Peyer's patch (tissue), 4 donors: ENCODE data around the gene GPC5. TPM values are rescaled to one million over a fixed set of nuclear protein-coding genes. Genes with fewer than 3 reads are reported as not detected.

ENCODE experiments used
- DNase-seq, 3 donors: peaks; one replicate each; pipeline ENCODE4 v3.0.0-alpha.2; 2017 to 2019
- H3K27ac ChIP-seq, 4 donors: fragments of 200-600 bp; sonication (generic); one replicate each; pipeline ENCODE4 v1.5.1; 2016 to 2019
- H3K27me3 ChIP-seq, 2 donors: fragments of 200-600 bp; sonication (generic); one replicate each; pipeline ENCODE4 v1.5.1; 2019
- H3K36me3 ChIP-seq, 3 donors: fragments of 200-600 bp; sonication (generic); one replicate each; pipeline ENCODE4 v1.5.1; 2016 to 2019
- H3K4me1 ChIP-seq, 4 donors: fragments of 200-600 bp; sonication (generic); one replicate each; pipeline ENCODE4 v1.5.1; 2016 to 2019
- H3K4me3 ChIP-seq, 4 donors: fragments of 200-600 bp; sonication (generic); 1 replicate in 3 of 4; 2 replicates in 1 of 4; pipeline ENCODE4 v1.5.1; 2016 to 2019; ENCODE audit warnings: mild to moderate bottlenecking in 1 of 4
- H3K9me3 ChIP-seq, 4 donors: fragments of 200-600 bp; sonication (generic); one replicate each; pipeline ENCODE4 v1.5.1; 2016 to 2019; ENCODE audit warnings: mild to moderate bottlenecking in 1 of 4
- POLR2A ChIP-seq, 2 donors: fragments of 450-650 bp; IDR thresholded peaks; one replicate each; pipeline ENCODE4 v1.5.1; 2017; ENCODE audit warnings: antibody characterized with exemption in 2 of 2, mild to moderate bottlenecking in 2 of 2, moderate library complexity in 2 of 2
- total RNA-seq, 4 donors: library from RNA; depleted of rRNA; stranded (reverse); fragments of >200 nt; gene quantifications; one replicate each; pipeline ENCODE4 v1.1.0, GENCODE V29; 2016
- TF ChIP-seq, protein P1 (sequence below), 6 experiments: fragments of 450-650 bp in 4 of 6; fragments of 200-600 bp in 2 of 6; sonication (generic) in 1 of 6; IDR thresholded peaks; one replicate each; pipeline ENCODE4 v1.5.1; 2017 to 2019; ENCODE audit warnings: antibody characterized with exemption in 6 of 6, mild to moderate bottlenecking in 3 of 6, moderate library complexity in 1 of 6

Gene GPC5
- total RNA-seq, 4 donors from 2014 or later = 4.1 TPM; not detected in 3

DNA sequence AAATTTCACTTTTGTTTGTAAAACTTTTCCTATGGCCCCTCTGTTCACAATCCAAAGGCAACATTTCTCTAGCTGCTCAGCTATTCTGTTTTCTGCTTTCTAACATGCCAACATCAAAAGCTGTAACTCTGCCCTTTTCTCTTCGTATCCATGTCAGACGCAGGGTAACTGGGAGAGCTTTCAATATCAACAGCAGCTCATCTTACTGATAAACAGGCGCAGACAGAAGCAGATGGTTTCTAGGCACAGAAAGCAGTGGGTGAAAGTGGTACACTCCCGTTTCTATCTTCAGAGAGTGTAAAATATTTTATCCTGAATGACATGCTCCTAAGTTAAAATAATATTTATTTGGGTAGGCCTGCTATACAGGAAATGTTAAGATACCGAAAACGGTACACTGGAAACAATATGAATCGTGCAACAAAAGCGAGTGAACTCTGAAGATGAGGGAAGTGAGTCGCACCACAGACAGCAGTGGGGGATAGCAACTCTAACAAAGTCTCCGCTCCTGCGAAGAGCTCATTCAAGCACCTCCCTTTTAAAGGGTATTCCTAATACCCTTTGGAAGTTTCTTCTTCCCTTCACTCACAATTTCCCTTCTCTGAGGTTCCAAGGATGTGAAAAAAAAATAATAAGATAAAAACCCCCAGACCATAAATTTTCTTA lies 798.3 kb downstream of the GPC5 start:
- no peaks in the 10 kb centered on the region for H3K9me3 ChIP-seq
- H3K4me1 ChIP-seq = no peaks in the 10 kb centered on the region
- H3K36me3 ChIP-seq = no peaks in the 10 kb centered on the region
- no peak overlapping the region for H3K27ac ChIP-seq
- no peaks in the 10 kb centered on the region for H3K27me3 ChIP-seq
- no peak for DNase-seq
- TF ChIP-seq POLR2A (IDR thresholded peaks at IDR 0.05) = no peak
- TF ChIP-seq, protein P1, sequence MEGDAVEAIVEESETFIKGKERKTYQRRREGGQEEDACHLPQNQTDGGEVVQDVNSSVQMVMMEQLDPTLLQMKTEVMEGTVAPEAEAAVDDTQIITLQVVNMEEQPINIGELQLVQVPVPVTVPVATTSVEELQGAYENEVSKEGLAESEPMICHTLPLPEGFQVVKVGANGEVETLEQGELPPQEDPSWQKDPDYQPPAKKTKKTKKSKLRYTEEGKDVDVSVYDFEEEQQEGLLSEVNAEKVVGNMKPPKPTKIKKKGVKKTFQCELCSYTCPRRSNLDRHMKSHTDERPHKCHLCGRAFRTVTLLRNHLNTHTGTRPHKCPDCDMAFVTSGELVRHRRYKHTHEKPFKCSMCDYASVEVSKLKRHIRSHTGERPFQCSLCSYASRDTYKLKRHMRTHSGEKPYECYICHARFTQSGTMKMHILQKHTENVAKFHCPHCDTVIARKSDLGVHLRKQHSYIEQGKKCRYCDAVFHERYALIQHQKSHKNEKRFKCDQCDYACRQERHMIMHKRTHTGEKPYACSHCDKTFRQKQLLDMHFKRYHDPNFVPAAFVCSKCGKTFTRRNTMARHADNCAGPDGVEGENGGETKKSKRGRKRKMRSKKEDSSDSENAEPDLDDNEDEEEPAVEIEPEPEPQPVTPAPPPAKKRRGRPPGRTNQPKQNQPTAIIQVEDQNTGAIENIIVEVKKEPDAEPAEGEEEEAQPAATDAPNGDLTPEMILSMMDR (IDR thresholded peaks at IDR 0.05) = no peak
- no peak overlapping the region for H3K4me3 ChIP-seq

DNA sequence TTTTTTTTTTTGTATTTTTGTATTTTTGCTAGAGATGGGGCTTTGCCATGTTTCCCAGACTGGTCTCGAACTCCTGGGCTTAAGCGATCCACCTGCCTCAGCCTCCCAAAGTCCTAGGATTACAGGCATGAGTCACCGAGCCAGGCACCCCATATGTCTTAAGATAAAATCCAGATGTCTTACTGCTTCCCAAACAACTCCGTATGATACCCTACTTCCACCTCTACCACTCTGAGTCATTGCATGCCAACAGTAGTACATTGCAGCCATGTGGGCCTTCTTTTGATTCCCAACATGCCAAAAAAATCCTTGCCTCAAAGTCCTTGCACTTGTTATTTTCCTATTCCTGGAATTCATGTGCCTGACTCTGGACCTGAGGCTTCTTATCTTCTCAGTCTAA lies 799.2 kb downstream of the GPC5 start:
- Histone ChIP-seq H3K9me3 (no peaks in the 10 kb centered on the region), H3K36me3 (no peaks in the 10 kb centered on the region), H3K27ac (no peak overlapping the region), H3K4me3 (no peak overlapping the region), H3K4me1 (no peaks in the 10 kb centered on the region), H3K27me3 (no peaks in the 10 kb centered on the region)
- DNase-seq = no peak
- TF ChIP-seq POLR2A (IDR thresholded peaks at IDR 0.05) = no peak
- TF ChIP-seq, protein P1 (IDR thresholded peaks at IDR 0.05) = no peak

DNA sequence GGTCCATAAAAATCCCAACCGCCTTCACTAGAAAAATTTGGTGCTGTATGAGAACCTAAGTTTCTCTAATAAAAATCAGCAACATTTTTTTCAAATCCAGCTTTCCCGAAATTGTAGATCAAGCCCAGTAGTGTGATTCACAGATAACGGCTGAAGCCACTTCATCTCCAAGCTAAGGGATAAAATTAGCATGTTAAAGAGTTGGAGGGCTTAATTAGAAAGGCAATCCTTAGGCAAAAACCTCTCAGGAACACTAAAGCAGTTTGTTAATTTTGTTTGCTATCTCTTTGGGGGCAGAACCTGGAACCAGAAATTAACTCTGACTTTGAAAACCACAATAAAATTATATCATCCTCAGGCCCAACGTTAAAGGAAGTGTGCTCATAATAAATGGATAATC lies 820.2 kb downstream of the GPC5 start:
- Histone ChIP-seq H3K27me3 (no peaks in the 10 kb centered on the region), H3K4me1 (no peaks in the 10 kb centered on the region)

DNA sequence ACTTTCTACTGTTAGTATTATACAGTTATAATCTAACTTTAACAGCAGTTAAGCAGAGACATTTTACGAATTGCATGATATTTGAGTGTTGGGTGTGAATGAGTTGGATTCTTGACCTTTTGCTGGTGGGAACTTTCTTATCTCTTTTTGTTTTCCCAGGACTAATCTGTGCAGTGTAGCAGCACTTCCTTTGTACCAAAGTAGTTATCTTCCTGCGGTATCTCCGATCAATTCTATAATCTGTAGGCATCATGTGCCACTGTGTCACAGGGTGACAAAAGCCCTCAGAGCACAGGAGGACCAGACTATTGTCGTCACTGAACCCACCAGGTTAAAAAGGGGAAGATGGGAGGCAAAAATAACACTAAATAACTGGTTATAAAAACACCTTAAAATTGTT lies 823.5 kb downstream of the GPC5 start:
- no peak for TF ChIP-seq POLR2A (IDR thresholded peaks at IDR 0.05)

More for the DNA sequence above, 820.2 kb downstream of the GPC5 start:
- Histone ChIP-seq H3K36me3 (no peaks in the 10 kb centered on the region), H3K27ac (no peak overlapping the region), H3K9me3 (no peaks in the 10 kb centered on the region), H3K4me3 (no peak overlapping the region)
- TF ChIP-seq, protein P1 (IDR thresholded peaks at IDR 0.05) = no peak
- no peak for TF ChIP-seq POLR2A (IDR thresholded peaks at IDR 0.05)
- DNase-seq = no peak

DNA sequence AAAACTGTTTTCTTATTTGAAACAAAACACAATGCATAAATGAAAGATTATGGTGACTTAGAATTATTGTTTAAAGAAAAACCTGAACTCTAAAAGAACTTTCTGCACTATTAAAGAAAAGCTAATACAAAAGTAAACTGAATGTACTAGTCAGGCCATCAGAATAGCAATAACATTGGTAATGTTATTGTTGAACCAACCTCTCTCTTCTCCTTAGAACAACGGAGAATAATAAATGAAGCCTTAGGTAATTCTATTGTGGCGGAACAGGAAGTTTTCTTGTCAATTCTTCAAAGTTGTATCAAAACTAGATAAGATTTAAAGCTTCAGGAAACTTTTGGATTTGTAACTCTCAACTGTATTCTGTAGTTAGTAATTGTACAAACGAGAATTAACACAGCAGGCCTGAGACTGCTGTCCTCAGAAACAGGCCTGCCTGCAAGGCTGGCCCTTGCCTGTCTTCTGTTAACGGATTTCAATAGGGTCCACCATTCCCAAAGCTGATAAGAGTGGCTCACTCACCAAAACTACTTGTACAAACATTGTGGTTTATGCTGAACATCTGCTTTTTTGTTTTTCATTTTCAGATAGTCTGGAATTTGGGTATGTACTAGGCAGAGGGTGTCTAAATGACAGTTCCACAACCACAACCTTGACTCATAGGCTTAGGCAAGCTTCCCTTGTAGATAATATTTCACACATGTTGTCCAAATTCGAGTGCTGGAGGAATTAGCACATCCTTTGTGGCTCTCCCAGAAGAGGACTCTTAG lies 825.8 kb downstream of the GPC5 start:
- no peak for DNase-seq
- Histone ChIP-seq H3K27ac (peak overlapping the region in 2 of 4 donors; percentile 0 to 4), H3K27me3 (no peaks in the 10 kb centered on the region), H3K36me3 (no peaks in the 10 kb centered on the region), H3K9me3 (no peaks in the 10 kb centered on the region), H3K4me3 (no peak overlapping the region), H3K4me1 (no peaks in the 10 kb centered on the region)
- no peak for TF ChIP-seq POLR2A (IDR thresholded peaks at IDR 0.05)

More for the DNA sequence above, 823.5 kb downstream of the GPC5 start:
- Histone ChIP-seq H3K4me3 (no peak overlapping the region), H3K36me3 (no peaks in the 10 kb centered on the region), H3K27ac (no peak overlapping the region), H3K27me3 (no peaks in the 10 kb centered on the region), H3K9me3 (no peaks in the 10 kb centered on the region), H3K4me1 (no peaks in the 10 kb centered on the region)
- DNase-seq = no peak

DNA sequence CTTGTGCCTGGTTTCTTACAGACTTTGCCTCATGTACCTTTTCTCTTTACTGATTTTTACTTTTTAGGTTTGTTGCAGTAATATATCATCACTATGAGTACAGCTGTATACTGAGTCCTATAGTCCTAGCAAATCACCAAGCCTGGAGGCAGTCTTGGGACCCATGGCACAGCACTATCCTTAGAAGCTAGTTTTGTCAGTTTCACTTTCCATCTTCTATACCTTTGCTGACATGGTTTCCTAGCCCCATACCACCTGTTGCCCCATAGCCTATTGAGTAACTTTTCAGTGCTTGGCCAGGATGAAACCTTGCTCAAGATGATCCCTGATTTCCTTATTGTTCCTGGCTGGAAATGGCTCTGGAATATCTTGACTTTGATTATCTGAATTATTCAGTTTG lies 826.4 kb downstream of the GPC5 start:
- Histone ChIP-seq H3K27ac (peak overlapping the region in 1 of 4 donors; percentile 4), H3K36me3 (no peaks in the 10 kb centered on the region), H3K4me3 (no peak overlapping the region), H3K9me3 (no peaks in the 10 kb centered on the region), H3K4me1 (no peaks in the 10 kb centered on the region), H3K27me3 (no peaks in the 10 kb centered on the region)
- no peak for TF ChIP-seq POLR2A (IDR thresholded peaks at IDR 0.05)
- TF ChIP-seq, protein P1 (IDR thresholded peaks at IDR 0.05) = no peak
- DNase-seq = no peak
